Measurements from ENCODE around the gene ABCC2.
"Not testable (repeated sequence)": the region's sequence is repeated elsewhere in the genome, so short reads cannot be mapped to it uniquely, and the experiment has no call there.

The ABCC2 gene

DNA sequence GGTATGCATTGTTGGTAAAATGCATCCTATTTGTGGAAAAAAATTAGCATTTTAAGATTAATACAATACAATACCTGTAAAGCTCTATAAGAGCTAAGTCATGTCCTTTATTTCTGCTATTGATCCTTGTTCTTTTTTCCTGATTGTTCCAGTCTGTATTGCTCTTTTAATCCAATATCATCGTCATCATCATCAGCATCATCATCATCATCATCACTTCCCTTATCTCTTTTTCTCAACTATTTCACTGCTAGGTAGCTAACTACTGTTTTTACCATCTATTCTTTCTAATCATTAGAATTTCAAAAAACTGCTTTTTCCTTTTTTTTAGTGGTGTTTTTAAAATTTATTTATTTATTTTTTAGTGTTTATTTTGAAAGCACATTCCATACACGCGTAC, 71.2 kb downstream of the ABCC2 start:
- no peaks in the 10 kb centered on the region for H3K27me3 ChIP-seq (ENCODE audit: control insufficient read depth, insufficient read depth, low read length)
- no peak overlapping the region for H3K9ac ChIP-seq (ENCODE audit: low read depth, low read length)
- H3K9me3 ChIP-seq (ENCODE audit: control insufficient read depth, insufficient read depth, low read length), result no peaks in the 10 kb centered on the region
- no peaks in the 10 kb centered on the region for H3K36me3 ChIP-seq (ENCODE audit: control insufficient read depth, insufficient read depth, low read length)
- H3K4me1 ChIP-seq (ENCODE audit: control insufficient read depth, insufficient read depth, low read length), result peaks cover 42% of the 10 kb centered on the region
- no peak overlapping the region for H3K4me3 ChIP-seq (ENCODE audit: low read depth, low read length)
- H3K27ac ChIP-seq (ENCODE audit: low read depth, low read length), result no peak overlapping the region

DNA sequence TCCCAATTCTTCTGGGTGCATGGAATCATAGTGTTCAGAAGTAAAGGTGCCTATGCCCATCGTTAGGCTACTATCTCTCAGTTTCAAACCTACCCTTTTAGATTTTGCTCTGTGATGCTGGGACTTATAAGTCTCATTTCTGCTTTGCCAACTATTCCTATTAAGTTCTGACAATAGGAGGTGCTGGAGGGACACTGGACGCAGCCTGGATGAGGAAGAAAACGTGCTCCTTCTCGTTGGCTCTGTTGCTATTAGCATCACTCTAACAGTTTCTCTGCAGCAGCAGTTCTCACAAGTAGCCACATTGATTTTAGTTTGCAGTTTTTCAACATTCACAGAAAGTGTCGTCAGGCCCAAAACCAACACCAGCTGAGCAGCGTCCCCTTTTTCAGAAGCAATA, 72.4 kb downstream of the ABCC2 start:
- Histone ChIP-seq H3K9me3 (ENCODE audit: control insufficient read depth, insufficient read depth, low read length) (no peaks in the 10 kb centered on the region), H3K4me1 (ENCODE audit: control insufficient read depth, insufficient read depth, low read length) (peaks cover 34% of the 10 kb centered on the region), H3K27me3 (ENCODE audit: control insufficient read depth, insufficient read depth, low read length) (no peaks in the 10 kb centered on the region), H3K9ac (ENCODE audit: low read depth, low read length) (no peak overlapping the region), H3K36me3 (ENCODE audit: control insufficient read depth, insufficient read depth, low read length) (no peaks in the 10 kb centered on the region), H3K27ac (ENCODE audit: low read depth, low read length) (no peak overlapping the region), H3K4me3 (ENCODE audit: low read depth, low read length) (no peak overlapping the region)

DNA sequence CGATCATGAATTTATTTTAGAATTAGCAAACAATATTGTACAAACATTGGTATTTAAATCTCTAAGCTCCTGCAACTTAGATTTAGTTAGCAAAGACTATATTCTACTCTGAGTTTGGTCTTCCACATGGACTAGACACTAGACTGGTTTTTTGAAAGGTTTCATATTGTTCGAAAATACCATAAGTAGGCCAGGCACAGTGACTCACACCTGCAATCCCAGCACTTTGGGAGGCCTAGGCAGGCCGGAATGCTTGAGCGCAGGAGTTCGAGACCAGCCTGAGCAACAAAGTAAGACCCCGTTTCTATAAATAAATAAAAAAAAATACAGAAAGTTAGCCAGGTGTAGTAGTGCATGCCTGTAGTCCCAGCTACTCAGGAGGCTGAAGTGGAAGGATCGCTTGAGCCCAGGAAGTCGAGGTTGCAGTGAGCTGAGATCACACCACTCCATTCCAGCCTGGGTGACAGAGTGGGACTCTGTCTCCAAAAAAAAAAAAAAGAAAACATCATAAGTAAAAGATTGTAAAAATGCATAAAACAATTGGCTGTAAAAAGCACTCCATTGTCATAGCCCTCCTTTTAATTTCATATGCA, 73.1 kb downstream of the ABCC2 start:
- Histone ChIP-seq H3K27ac (ENCODE audit: low read depth, low read length) (no peak overlapping the region), H3K9me3 (ENCODE audit: control insufficient read depth, insufficient read depth, low read length) (no peaks in the 10 kb centered on the region), H3K4me3 (ENCODE audit: low read depth, low read length) (no peak overlapping the region), H3K9ac (ENCODE audit: low read depth, low read length) (no peak overlapping the region), H3K36me3 (ENCODE audit: control insufficient read depth, insufficient read depth, low read length) (no peaks in the 10 kb centered on the region), H3K4me1 (ENCODE audit: control insufficient read depth, insufficient read depth, low read length) (peaks cover 27% of the 10 kb centered on the region), H3K27me3 (ENCODE audit: control insufficient read depth, insufficient read depth, low read length) (no peaks in the 10 kb centered on the region)

DNA sequence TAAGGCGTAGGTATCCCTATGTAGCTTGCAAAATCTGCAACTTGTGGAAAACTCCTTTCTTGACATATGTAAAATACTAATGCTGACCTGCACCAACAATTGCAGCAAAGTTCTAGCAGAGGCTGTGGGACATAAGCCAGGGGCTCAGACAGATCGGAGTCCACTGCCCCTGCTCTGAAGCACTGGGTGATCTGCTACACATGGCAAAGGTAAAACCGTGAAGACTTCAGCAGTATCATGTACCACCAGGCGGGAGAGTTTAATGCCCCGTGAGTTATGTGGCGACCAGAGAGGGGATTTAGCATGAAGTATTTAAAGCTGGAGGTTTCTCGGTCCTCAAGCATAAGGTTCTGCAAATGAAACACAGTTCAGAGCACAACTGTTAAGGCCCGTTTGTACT, 76.4 kb downstream of the ABCC2 start:
- peaks cover 7% of the 10 kb centered on the region for H3K4me1 ChIP-seq (ENCODE audit: control insufficient read depth, insufficient read depth, low read length)
- H3K4me3 ChIP-seq (ENCODE audit: low read depth, low read length), result no peak overlapping the region
- no peak overlapping the region for H3K27ac ChIP-seq (ENCODE audit: low read depth, low read length)
- H3K36me3 ChIP-seq (ENCODE audit: control insufficient read depth, insufficient read depth, low read length), result no peaks in the 10 kb centered on the region
- H3K9me3 ChIP-seq (ENCODE audit: control insufficient read depth, insufficient read depth, low read length), result no peaks in the 10 kb centered on the region
- no peaks in the 10 kb centered on the region for H3K27me3 ChIP-seq (ENCODE audit: control insufficient read depth, insufficient read depth, low read length)
- H3K9ac ChIP-seq (ENCODE audit: low read depth, low read length), result no peak overlapping the region

DNA sequence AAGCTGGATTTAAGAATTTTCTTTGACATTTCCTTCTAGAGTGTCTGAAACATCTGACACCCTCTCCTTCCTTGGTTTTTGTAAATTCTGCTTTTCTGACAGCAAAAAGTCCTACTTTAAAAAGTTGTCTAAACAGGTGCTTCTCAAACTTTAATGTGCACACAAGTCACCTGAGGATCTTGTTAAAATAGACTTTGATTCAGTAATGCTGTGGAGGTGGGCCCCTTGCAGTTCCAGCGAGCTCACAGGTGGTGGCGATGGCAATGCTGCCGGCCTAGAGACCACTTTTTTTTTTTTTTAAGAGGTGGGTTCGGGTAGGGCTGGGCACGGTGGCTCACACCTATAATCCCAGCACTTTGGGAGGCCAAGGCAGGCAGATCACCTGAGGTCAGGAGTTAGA, 77.1 kb downstream of the ABCC2 start:
- Histone ChIP-seq H3K36me3 (ENCODE audit: control insufficient read depth, insufficient read depth, low read length) (no peaks in the 10 kb centered on the region), H3K4me3 (ENCODE audit: low read depth, low read length) (no peak overlapping the region), H3K9ac (ENCODE audit: low read depth, low read length) (no peak overlapping the region)

DNA sequence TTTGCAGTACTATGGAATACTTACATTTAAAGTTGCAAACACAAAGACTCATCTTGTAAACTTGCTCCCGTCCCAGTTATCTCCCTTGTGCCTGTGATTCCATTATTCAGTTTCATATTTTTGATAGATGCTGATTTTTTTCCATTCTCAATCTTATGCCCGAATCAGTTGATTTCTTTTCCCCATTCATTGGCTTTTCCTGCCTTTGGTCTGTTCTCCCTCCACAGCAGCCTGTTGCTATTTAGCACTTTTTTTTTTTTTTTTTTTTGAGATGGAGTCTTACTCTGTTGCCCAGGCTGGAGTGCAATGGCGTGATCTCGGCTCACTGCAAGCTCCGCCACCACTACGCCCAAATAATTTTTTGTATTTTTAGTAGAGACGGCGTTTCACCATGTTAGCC, 78.0 kb downstream of the ABCC2 start:
- no peak overlapping the region for H3K9ac ChIP-seq (ENCODE audit: low read depth, low read length)
- peaks cover 4% of the 10 kb centered on the region; the same call in 1 of the 2 replicates for H3K4me1 ChIP-seq (ENCODE audit: control insufficient read depth, insufficient read depth, low read length)
- no peaks in the 10 kb centered on the region for H3K9me3 ChIP-seq (ENCODE audit: control insufficient read depth, insufficient read depth, low read length)
- H3K27ac ChIP-seq (ENCODE audit: low read depth, low read length), result no peak overlapping the region
- H3K4me3 ChIP-seq (ENCODE audit: low read depth, low read length), result no peak overlapping the region
- H3K27me3 ChIP-seq (ENCODE audit: control insufficient read depth, insufficient read depth, low read length), result no peaks in the 10 kb centered on the region
- H3K36me3 ChIP-seq (ENCODE audit: control insufficient read depth, insufficient read depth, low read length), result no peaks in the 10 kb centered on the region

More for the DNA sequence above, 77.1 kb downstream of the ABCC2 start:
- H3K27ac ChIP-seq (ENCODE audit: low read depth, low read length), result no peak overlapping the region
- H3K27me3 ChIP-seq (ENCODE audit: control insufficient read depth, insufficient read depth, low read length), result no peaks in the 10 kb centered on the region
- no peaks in the 10 kb centered on the region for H3K9me3 ChIP-seq (ENCODE audit: control insufficient read depth, insufficient read depth, low read length)
- peaks cover 4% of the 10 kb centered on the region; the same call in 1 of the 2 replicates for H3K4me1 ChIP-seq (ENCODE audit: control insufficient read depth, insufficient read depth, low read length)

DNA sequence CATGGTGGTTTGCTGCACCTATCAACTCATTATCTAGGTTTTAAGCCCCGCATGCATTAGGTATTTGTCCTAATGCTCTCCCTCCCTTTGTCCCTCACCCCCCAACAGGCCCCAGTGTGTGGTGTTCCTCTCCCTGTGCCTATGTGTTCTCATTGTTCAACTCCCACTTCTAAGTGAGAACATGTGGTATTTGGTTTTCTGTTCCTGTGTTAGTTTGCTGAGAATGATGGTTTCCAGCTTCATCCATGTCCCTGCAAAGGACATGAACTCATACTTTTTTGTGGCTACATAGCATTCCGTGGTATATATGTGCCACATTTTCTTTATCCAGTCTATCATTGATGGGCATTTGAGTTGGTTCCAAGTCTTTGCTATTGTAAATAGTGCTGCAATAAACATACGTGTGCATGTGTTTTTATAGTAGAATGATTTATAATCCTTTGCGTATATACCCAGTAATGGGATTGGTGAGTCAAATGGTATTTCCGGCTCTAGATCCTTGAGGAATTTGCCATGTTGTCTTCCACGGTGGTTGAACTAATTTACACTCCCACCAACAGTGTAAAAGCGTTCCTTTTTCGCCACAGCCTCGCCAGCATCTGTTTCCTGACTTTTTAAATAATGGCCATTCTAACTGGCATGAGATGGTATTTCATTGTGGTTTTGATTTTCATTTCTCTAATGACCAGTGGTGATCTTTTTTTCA, 81.2 kb downstream of the ABCC2 start:
- not testable (repeated sequence) for H3K4me3 ChIP-seq (ENCODE audit: low read depth, low read length); H3K27ac ChIP-seq (ENCODE audit: low read depth, low read length); H3K36me3 ChIP-seq (ENCODE audit: control insufficient read depth, insufficient read depth, low read length); H3K4me1 ChIP-seq (ENCODE audit: control insufficient read depth, insufficient read depth, low read length); H3K27me3 ChIP-seq (ENCODE audit: control insufficient read depth, insufficient read depth, low read length); H3K9me3 ChIP-seq (ENCODE audit: control insufficient read depth, insufficient read depth, low read length); H3K9ac ChIP-seq (ENCODE audit: low read depth, low read length)

DNA sequence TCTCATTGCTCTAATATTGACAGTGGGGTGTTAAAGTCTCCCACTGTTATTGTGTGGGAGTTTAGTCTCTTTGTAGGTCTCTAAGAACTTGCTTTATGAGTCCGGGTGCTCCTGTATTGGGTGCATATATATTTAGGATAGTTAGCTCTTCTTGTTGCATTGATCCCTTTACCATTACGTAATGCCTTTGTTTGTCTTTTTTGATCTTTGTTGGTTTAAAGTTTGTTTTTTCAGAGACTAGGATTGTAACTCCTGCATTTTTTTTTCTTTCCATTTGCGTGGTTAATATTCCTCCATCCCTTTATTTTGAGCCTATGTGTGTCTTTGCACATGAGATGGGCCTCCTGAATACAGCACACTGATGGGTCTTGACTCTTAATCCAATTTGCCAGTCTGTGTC, 84.8 kb downstream of the ABCC2 start:
- H3K27ac ChIP-seq (ENCODE audit: low read depth, low read length); H3K9me3 ChIP-seq (ENCODE audit: control insufficient read depth, insufficient read depth, low read length); H3K9ac ChIP-seq (ENCODE audit: low read depth, low read length); H3K4me1 ChIP-seq (ENCODE audit: control insufficient read depth, insufficient read depth, low read length); H3K4me3 ChIP-seq (ENCODE audit: low read depth, low read length); H3K36me3 ChIP-seq (ENCODE audit: control insufficient read depth, insufficient read depth, low read length); H3K27me3 ChIP-seq (ENCODE audit: control insufficient read depth, insufficient read depth, low read length): not testable (repeated sequence)

DNA sequence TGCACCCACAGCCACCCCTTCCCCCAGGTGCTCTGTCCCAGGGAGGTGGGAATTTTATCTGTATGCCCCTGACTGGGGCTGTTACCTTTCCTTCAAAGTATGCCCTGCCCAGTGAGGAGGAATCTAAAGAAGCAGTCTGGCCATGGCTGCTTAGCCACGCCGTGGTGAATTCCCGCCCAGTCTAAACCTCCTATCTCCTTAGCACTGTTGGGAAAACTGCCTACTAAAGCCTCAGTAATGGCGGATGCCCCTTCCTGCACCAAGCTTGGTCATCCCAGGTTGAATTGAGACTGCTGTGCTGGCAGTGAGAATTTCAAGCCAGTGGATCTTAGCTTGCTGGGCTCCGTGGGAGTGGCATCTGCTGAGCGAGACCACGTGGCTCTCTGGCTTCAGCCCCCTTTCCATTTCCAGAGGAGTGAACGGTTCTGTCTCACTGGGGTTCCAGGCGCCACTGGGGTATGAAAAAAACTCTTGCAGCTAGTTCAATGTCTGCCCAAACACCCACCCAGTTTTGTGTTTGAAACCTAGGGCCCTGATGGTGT, 87.2 kb downstream of the ABCC2 start:
- no peak overlapping the region for H3K9ac ChIP-seq (ENCODE audit: low read depth, low read length)
- H3K4me1 ChIP-seq (ENCODE audit: control insufficient read depth, insufficient read depth, low read length), result no peaks in the 10 kb centered on the region

DNA sequence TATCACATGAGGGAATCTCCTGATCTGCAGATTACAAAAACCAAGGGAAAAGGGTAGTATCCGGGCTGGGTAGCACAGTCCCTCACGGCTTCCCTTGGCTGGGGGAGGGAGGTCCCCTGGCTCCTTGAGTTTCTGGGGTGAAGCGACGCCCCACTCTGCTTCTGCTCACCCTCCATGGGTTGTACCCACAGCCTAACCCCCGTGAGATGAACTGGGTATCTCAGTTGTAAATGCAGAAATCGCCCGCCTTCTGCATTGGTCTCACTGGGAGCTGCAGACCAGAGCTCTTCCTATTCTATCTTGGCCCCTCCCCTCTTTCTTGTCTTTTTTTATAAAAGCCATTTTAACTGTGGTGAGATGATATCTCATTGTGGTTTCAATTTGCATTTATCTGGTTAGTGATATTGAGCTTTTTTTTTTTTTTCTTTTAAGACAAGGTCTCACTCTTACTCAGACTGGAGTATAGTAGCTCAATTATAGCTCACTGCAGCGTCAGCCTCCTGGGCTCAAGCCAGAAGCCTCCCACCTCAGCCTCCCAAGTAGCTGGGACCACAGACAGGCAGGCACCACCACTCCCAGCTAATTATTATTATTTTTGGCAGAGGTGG, 87.8 kb downstream of the ABCC2 start:
- no peak overlapping the region for H3K4me3 ChIP-seq (ENCODE audit: low read depth, low read length)
- H3K4me1 ChIP-seq (ENCODE audit: control insufficient read depth, insufficient read depth, low read length), result no peaks in the 10 kb centered on the region
- no peaks in the 10 kb centered on the region for H3K27me3 ChIP-seq (ENCODE audit: control insufficient read depth, insufficient read depth, low read length)
- H3K36me3 ChIP-seq (ENCODE audit: control insufficient read depth, insufficient read depth, low read length), result peaks cover 1% of the 10 kb centered on the region
- H3K9me3 ChIP-seq (ENCODE audit: control insufficient read depth, insufficient read depth, low read length), result no peaks in the 10 kb centered on the region
- no peak overlapping the region for H3K27ac ChIP-seq (ENCODE audit: low read depth, low read length)
- H3K9ac ChIP-seq (ENCODE audit: low read depth, low read length), result no peak overlapping the region

More for the DNA sequence above, 87.2 kb downstream of the ABCC2 start:
- H3K36me3 ChIP-seq (ENCODE audit: control insufficient read depth, insufficient read depth, low read length), result no peaks in the 10 kb centered on the region
- no peaks in the 10 kb centered on the region for H3K27me3 ChIP-seq (ENCODE audit: control insufficient read depth, insufficient read depth, low read length)
- H3K4me3 ChIP-seq (ENCODE audit: low read depth, low read length), result no peak overlapping the region
- no peaks in the 10 kb centered on the region for H3K9me3 ChIP-seq (ENCODE audit: control insufficient read depth, insufficient read depth, low read length)
- H3K27ac ChIP-seq (ENCODE audit: low read depth, low read length), result no peak overlapping the region

Measured in HUES48 (cell line).